Fibroblast of lung (primary cell): Measurements from ENCODE around the gene CLPX. TPM values are rescaled to one million over a fixed set of nuclear protein-coding genes. Genes with fewer than 3 reads are reported as not detected.
"Not testable (repeated sequence)": the region's sequence is repeated elsewhere in the genome, so short reads cannot be mapped to it uniquely, and the experiment has no call there.

Experiments used
- DNase-seq, 2 donors: peaks; one replicate each; pipeline versions ENCODE4 v3.0.0 to v3.0.0-alpha.2; 2010; ENCODE audit warnings: low read depth in 2 of 2
- H2AFZ ChIP-seq: 2 replicates; pipeline ENCODE4 v1.5.1; 2012; ENCODE audit warnings: low read length, control low read depth, inconsistent platforms
- H3K27ac ChIP-seq: 2 replicates; pipeline ENCODE4 v1.5.1; 2011; ENCODE audit warnings: low read length, control low read depth; ENCODE audit not compliant: insufficient read depth
- H3K27me3 ChIP-seq: 2 replicates; pipeline ENCODE4 v1.5.1; 2011; ENCODE audit warnings: mild to moderate bottlenecking, low read length; ENCODE audit not compliant: control insufficient read depth, insufficient read depth
- H3K36me3 ChIP-seq: 2 replicates; pipeline ENCODE4 v1.5.1; 2011; ENCODE audit warnings: low read length; ENCODE audit not compliant: control insufficient read depth, insufficient read depth
- H3K4me1 ChIP-seq: 2 replicates; pipeline ENCODE4 v1.5.1; 2011; ENCODE audit warnings: low read length; ENCODE audit not compliant: control insufficient read depth, insufficient read depth; ENCODE audit errors: extremely low read depth
- H3K4me2 ChIP-seq: 2 replicates; pipeline ENCODE4 v1.5.1; 2011; ENCODE audit warnings: low read length, control low read depth; ENCODE audit not compliant: insufficient read depth; ENCODE audit errors: extremely low read depth
- H3K4me3 ChIP-seq, 4 experiments: fragments of 200-600 bp in 1 of 4; sonication (generic) in 1 of 4; replicated peaks in 1 of 4; 2 replicates each; pipeline ENCODE4 v1.5.1; 2011 to 2016; ENCODE audit warnings: low read length in 4 of 4, low read depth in 3 of 4, mild to moderate bottlenecking in 3 of 4, control low read depth in 2 of 4, inconsistent platforms in 1 of 4, mixed read lengths in 1 of 4; ENCODE audit not compliant: insufficient read depth in 1 of 4; ENCODE audit errors: control extremely low read depth in 1 of 4
- H3K79me2 ChIP-seq: 2 replicates; pipeline ENCODE4 v1.5.1; 2012; ENCODE audit warnings: mild to moderate bottlenecking, low read length, inconsistent platforms; ENCODE audit not compliant: control insufficient read depth, insufficient read depth
- H3K9ac ChIP-seq: 2 replicates; pipeline ENCODE4 v1.5.1; 2011; ENCODE audit warnings: mild to moderate bottlenecking, low read length, control low read depth; ENCODE audit not compliant: insufficient read depth
- H3K9me3 ChIP-seq: 2 replicates; pipeline ENCODE4 v1.5.1; 2012; ENCODE audit warnings: low read depth, low read length; ENCODE audit not compliant: control insufficient read depth, insufficient read depth
- H4K20me1 ChIP-seq: 2 replicates; pipeline ENCODE4 v1.5.1; 2011; ENCODE audit warnings: low read length; ENCODE audit not compliant: control insufficient read depth, insufficient read depth; ENCODE audit errors: extremely low read depth
- CTCF ChIP-seq, 2 donors: IDR thresholded peaks in 1 of 2; conservative IDR thresholded peaks in 1 of 2; 1 replicate in 1 of 2; 2 replicates in 1 of 2; pipeline ENCODE4 v1.5.1; 2011 to 2012; ENCODE audit warnings: low read length in 2 of 2, control low read depth in 1 of 2, inconsistent platforms in 1 of 2, low read depth in 1 of 2, mild to moderate bottlenecking in 1 of 2
- EZH2 ChIP-seq: IDR thresholded peaks from 2 replicates; pipeline ENCODE4 v1.5.1; 2012; ENCODE audit warnings: low read length, control low read depth, mild to moderate bottlenecking; ENCODE audit errors: missing control alignments
- polyA plus RNA-seq, 2 donors: library from polyadenylated mRNA; depleted of rRNA in 1 of 2; stranded (reverse) in 1 of 2; unstranded in 1 of 2; fragments of >200 nt; gene quantifications; 2 replicates each; pipeline ENCODE4 v1.2.1, GENCODE V29; 2011 to 2012; ENCODE audit warnings: missing spikeins in 1 of 2
- total RNA-seq: library from RNA; depleted of rRNA; stranded (reverse); fragments of >200 nt; gene quantifications from 2 replicates; pipeline ENCODE4 v1.2.1, GENCODE V29; 2014

Gene CLPX
- total and polyA plus RNA-seq, 2 donors (not counting 1 experiment from before 2014, with no cell fraction given), result 36.2 to 53.4 TPM

- H3K36me3 ChIP-seq, result peaks cover 1% of the 10 kb centered on the region
- H4K20me1 ChIP-seq, result no peaks in the 10 kb centered on the region
- DNase-seq, result no peak
- no peak overlapping the region for H3K4me3 ChIP-seq
- no peaks in the 10 kb centered on the region for H3K9me3 ChIP-seq
- no peaks in the 10 kb centered on the region for H3K79me2 ChIP-seq
- H3K27ac ChIP-seq, result no peak overlapping the region
- no peaks in the 10 kb centered on the region for H3K4me1 ChIP-seq
- no peaks in the 10 kb centered on the region for H3K27me3 ChIP-seq
- H2AFZ ChIP-seq, result no peak overlapping the region
- H3K4me2 ChIP-seq, result no peak overlapping the region
- TF ChIP-seq CTCF (conservative IDR thresholded peaks at IDR 0.05 in 1 of 2, IDR thresholded peaks at IDR 0.05 in 1 of 2; ENCODE audit: low read depth in 1 of 2, low read length in 2 of 2), result no peak
- no peak for TF ChIP-seq EZH2
- no peak overlapping the region for H3K9ac ChIP-seq
Observed at GRCh38 chr15:65147902-65148301, 37.2 kb downstream of the CLPX start.

- no peaks in the 10 kb centered on the region for H4K20me1 ChIP-seq
- no peak overlapping the region for H2AFZ ChIP-seq
- no peak overlapping the region for H3K27ac ChIP-seq
- H3K4me3 ChIP-seq, result no peak overlapping the region
- no peaks in the 10 kb centered on the region for H3K79me2 ChIP-seq
- TF ChIP-seq EZH2 (no peak), CTCF (conservative IDR thresholded peaks at IDR 0.05 in 1 of 2, IDR thresholded peaks at IDR 0.05 in 1 of 2; ENCODE audit: low read depth in 1 of 2, low read length in 2 of 2) (no peak)
- no peaks in the 10 kb centered on the region for H3K9me3 ChIP-seq
- no peak overlapping the region for H3K9ac ChIP-seq
- no peak overlapping the region for H3K4me2 ChIP-seq
- H3K4me1 ChIP-seq, result no peaks in the 10 kb centered on the region
- H3K27me3 ChIP-seq, result no peaks in the 10 kb centered on the region
- no peak for DNase-seq
- H3K36me3 ChIP-seq, result no peaks in the 10 kb centered on the region
Observed at GRCh38 chr15:65146438-65146837, 38.7 kb downstream of the CLPX start.

- not testable (repeated sequence) for H3K4me3 ChIP-seq, H3K79me2 ChIP-seq, H3K4me1 ChIP-seq, H3K9ac ChIP-seq, H2AFZ ChIP-seq, H3K36me3 ChIP-seq, H3K4me2 ChIP-seq, H3K27me3 ChIP-seq, H3K9me3 ChIP-seq, DNase-seq, H4K20me1 ChIP-seq, H3K27ac ChIP-seq
Observed at GRCh38 chr15:65138631-65139030, 46.5 kb downstream of the CLPX start.

- H3K4me3 ChIP-seq, H3K9ac ChIP-seq, H3K79me2 ChIP-seq, H3K9me3 ChIP-seq, DNase-seq, H3K4me2 ChIP-seq, H3K27me3 ChIP-seq, H3K4me1 ChIP-seq, H3K36me3 ChIP-seq, H4K20me1 ChIP-seq, H2AFZ ChIP-seq, H3K27ac ChIP-seq: not testable (repeated sequence)
Observed at GRCh38 chr15:65137893-65138292, 47.2 kb downstream of the CLPX start.

- H3K9ac ChIP-seq, H3K4me3 ChIP-seq, H3K9me3 ChIP-seq, H3K27ac ChIP-seq, DNase-seq, H3K4me2 ChIP-seq, H3K4me1 ChIP-seq, H2AFZ ChIP-seq, H3K27me3 ChIP-seq, H4K20me1 ChIP-seq, H3K79me2 ChIP-seq, H3K36me3 ChIP-seq: not testable (repeated sequence)
Observed at GRCh38 chr15:65137089-65137488, 48.1 kb downstream of the CLPX start.
